Measurements from ENCODE around the gene EPN1. TPM values are rescaled to one million over a fixed set of nuclear protein-coding genes. Genes with fewer than 3 reads are reported as not detected.

The EPN1 gene
- polyA plus RNA-seq, 1 of the 3 experiments (the other 2 are of a cell fraction): 134 TPM

DNA sequence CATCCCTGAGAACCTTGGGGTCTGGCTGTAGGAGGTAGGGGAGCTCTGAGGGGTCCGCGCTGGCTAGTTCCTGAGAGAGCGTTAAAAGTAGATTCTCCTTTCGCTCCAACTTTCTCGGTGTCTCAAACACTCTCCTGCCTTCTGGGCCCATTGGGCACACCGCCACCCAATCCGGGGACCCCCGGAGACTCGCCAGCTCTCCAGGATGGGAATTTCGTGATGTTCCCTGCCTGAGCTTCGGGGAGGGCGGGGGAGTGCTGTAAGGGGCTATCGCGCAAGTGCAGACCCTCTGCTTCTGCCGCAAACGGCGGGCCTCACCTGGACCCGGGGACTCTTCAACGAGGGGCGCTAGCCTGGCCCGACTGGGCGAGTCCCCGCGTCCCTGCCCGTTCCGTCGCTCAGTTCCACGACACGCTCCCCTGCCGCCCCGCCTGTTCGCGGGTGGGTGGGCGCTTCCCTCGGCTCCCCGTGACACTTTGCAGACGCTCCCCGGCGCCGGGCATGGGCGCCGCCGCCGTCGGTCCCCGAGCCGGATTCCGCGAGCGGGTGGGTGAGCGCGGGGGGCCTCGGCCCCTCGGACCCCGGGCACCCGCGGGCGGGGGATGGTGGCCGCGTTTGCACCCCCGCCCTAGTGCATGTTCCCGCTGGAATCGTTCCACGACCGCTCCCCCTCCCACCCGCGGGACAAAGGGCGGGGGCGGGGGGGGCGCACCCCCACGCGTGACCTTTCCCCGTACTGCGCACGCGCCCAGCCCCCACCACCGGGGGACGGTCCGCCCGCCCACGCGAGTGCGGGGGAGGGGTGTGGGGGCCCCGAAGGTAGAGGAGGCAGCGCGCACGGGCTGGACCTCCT is 27.1 kb upstream of the EPN1 start, which contains the start of gene CCDC106:
Gene CCDC106 (plus strand): TSS at position 481 of the 853 bp plus-strand sequence. CDS start 835 bp downstream, outside the sequence.
- Histone ChIP-seq H3K9me3 (no peaks in the 10 kb centered on the region), H3K36me3 (replicated peaks in 1 of 2; ENCODE audit: control insufficient read depth in 1 of 2, insufficient read depth in 2 of 2, low read length in 1 of 2) (peaks cover 3 to 30% of the 10 kb centered on the region in 2 experiments), H3K79me2 (ENCODE audit: insufficient read depth) (peaks cover 41% of the 10 kb centered on the region), H3K9ac (peak within 1 kb of the TSS; percentile 77), H3F3A (replicated peaks; ENCODE audit: insufficient read depth) (peaks cover 17% of the 10 kb centered on the region), H3K4me2 (peak within 1 kb of the TSS; percentile 96), H3K4me3 (ENCODE audit: low read depth in 2 of 2, low read length in 1 of 2) (peak within 1 kb of the TSS; percentile 77 to 82), H3K27ac (ENCODE audit: low read depth in 2 of 2, low read length in 1 of 2) (peak within 1 kb of the TSS; percentile 27 to 94; a peak in 3 of 4 replicates), H3K4me1 (ENCODE audit: control insufficient read depth in 1 of 2, insufficient read depth in 2 of 2, low read depth in 1 of 2, low read length in 1 of 2) (peaks cover 8 to 36% of the 10 kb centered on the region in 2 experiments; a peak in 2 of 4 replicates), H3K27me3 (ENCODE audit: insufficient read depth) (no peaks in the 10 kb centered on the region), H3K9me2 (no peaks in the 10 kb centered on the region), H4K20me1 (ENCODE audit: insufficient read depth) (no peaks in the 10 kb centered on the region), H2AFZ (ENCODE audit: low read depth) (peak within 1 kb of the TSS; percentile 83; the same call in 1 of the 2 replicates)
- CTCF ChIA-PET: interaction anchor here (1.0 to 4.5 kb wide), 5 partner anchors 10 to 507 kb away, joined by 4 to 30 read pairs (median 5); partner anchors contain the start of gene ZNF865
- POLR2A ChIA-PET: interaction anchor here (0.9 kb wide), 1 partner anchor 23 kb away, joined by 4 read pairs; the partner anchor contains the start of gene ZNF784
- WGBS (ENCODE audit: low lambda C conversion rate): 18% methylated on average over 8 of the region's 87 CpGs
- TF ChIP-seq PBX3 (IDR thresholded peaks at IDR 0.05) (0 out of 2 replicates have a peak, but pooled peaks have one; percentile 6), TAF1 (IDR thresholded peaks at IDR 0.05; ENCODE audit: borderline replicate concordance, low read depth, low read length) (no peak; the same call in 1 of the 2 replicates), TEAD4 (IDR thresholded peaks at IDR 0.05; ENCODE audit: borderline replicate concordance, insufficient read depth) (0 out of 2 replicates have a peak, but pooled peaks have one; percentile 28), GATA2 (CRISPR knock-in tag; IDR thresholded peaks at IDR 0.05) (no peak), NFIC (IDR thresholded peaks at IDR 0.05; ENCODE audit: borderline replicate concordance) (peak; percentile 22; the same call in 1 of the 2 replicates), IRF3 (IDR thresholded peaks at IDR 0.05; ENCODE audit: low read depth, low read length) (peak; percentile 86), EP300 (IDR thresholded peaks at IDR 0.05; ENCODE audit: borderline replicate concordance in 1 of 2, low read depth in 1 of 2, low read length in 1 of 2) (0 out of 4 replicates have a peak, but pooled peaks of 1 of the 2 experiments have one; percentile 7), POLR2AphosphoS5 (IDR thresholded peaks at IDR 0.05; ENCODE audit: low read depth, low read length) (peak; percentile 23; the same call in 1 of the 2 replicates), ELF1 (IDR thresholded peaks at IDR 0.05) (no peak)
- TF ChIP-seq, protein P1, sequence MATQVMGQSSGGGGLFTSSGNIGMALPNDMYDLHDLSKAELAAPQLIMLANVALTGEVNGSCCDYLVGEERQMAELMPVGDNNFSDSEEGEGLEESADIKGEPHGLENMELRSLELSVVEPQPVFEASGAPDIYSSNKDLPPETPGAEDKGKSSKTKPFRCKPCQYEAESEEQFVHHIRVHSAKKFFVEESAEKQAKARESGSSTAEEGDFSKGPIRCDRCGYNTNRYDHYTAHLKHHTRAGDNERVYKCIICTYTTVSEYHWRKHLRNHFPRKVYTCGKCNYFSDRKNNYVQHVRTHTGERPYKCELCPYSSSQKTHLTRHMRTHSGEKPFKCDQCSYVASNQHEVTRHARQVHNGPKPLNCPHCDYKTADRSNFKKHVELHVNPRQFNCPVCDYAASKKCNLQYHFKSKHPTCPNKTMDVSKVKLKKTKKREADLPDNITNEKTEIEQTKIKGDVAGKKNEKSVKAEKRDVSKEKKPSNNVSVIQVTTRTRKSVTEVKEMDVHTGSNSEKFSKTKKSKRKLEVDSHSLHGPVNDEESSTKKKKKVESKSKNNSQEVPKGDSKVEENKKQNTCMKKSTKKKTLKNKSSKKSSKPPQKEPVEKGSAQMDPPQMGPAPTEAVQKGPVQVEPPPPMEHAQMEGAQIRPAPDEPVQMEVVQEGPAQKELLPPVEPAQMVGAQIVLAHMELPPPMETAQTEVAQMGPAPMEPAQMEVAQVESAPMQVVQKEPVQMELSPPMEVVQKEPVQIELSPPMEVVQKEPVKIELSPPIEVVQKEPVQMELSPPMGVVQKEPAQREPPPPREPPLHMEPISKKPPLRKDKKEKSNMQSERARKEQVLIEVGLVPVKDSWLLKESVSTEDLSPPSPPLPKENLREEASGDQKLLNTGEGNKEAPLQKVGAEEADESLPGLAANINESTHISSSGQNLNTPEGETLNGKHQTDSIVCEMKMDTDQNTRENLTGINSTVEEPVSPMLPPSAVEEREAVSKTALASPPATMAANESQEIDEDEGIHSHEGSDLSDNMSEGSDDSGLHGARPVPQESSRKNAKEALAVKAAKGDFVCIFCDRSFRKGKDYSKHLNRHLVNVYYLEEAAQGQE (IDR thresholded peaks at IDR 0.05; ENCODE audit: low read depth, low read length): 0 out of 2 replicates have a peak, but pooled peaks have one; percentile 4
- DNase-seq: peak; percentile 93

Data from SK-N-SH (cell line).